SK-N-SH (cell line): ENCODE data around the gene NDUFS7.

Experiments used
- CTCF ChIP-seq: fragments of 200-600 bp; sonication (generic); IDR thresholded peaks from 2 replicates; pipeline ENCODE4 v1.6.1; 2017; ENCODE audit warnings: antibody characterized with exemption, mild to moderate bottlenecking, moderate library complexity
- POLR2AphosphoS5 ChIP-seq: IDR thresholded peaks from 2 replicates; pipeline ENCODE4 v1.6.1; 2012; ENCODE audit warnings: low read depth, low read length
- SMC3 ChIP-seq: IDR thresholded peaks from 2 replicates; pipeline ENCODE4 v1.6.1; 2012; ENCODE audit warnings: low read depth, low read length, improper control_type of control experiment
- YY1 ChIP-seq: IDR thresholded peaks from 2 replicates; pipeline ENCODE4 v1.4.0; 2012; ENCODE audit warnings: low read depth, mild to moderate bottlenecking
- TF ChIP-seq, protein P1 (sequence below): IDR thresholded peaks from 2 replicates; pipeline ENCODE4 v1.6.1; 2012; ENCODE audit warnings: mild to moderate bottlenecking, low read depth, low read length, moderate library complexity
- TF ChIP-seq, protein P2 (sequence below): IDR thresholded peaks from 2 replicates; pipeline ENCODE4 v1.4.0; 2012; ENCODE audit warnings: low read depth

- no peak for TF ChIP-seq CTCF
- TF ChIP-seq POLR2AphosphoS5, result no peak
- TF ChIP-seq SMC3, result no peak
- no peak for TF ChIP-seq YY1
- TF ChIP-seq, protein P1, sequence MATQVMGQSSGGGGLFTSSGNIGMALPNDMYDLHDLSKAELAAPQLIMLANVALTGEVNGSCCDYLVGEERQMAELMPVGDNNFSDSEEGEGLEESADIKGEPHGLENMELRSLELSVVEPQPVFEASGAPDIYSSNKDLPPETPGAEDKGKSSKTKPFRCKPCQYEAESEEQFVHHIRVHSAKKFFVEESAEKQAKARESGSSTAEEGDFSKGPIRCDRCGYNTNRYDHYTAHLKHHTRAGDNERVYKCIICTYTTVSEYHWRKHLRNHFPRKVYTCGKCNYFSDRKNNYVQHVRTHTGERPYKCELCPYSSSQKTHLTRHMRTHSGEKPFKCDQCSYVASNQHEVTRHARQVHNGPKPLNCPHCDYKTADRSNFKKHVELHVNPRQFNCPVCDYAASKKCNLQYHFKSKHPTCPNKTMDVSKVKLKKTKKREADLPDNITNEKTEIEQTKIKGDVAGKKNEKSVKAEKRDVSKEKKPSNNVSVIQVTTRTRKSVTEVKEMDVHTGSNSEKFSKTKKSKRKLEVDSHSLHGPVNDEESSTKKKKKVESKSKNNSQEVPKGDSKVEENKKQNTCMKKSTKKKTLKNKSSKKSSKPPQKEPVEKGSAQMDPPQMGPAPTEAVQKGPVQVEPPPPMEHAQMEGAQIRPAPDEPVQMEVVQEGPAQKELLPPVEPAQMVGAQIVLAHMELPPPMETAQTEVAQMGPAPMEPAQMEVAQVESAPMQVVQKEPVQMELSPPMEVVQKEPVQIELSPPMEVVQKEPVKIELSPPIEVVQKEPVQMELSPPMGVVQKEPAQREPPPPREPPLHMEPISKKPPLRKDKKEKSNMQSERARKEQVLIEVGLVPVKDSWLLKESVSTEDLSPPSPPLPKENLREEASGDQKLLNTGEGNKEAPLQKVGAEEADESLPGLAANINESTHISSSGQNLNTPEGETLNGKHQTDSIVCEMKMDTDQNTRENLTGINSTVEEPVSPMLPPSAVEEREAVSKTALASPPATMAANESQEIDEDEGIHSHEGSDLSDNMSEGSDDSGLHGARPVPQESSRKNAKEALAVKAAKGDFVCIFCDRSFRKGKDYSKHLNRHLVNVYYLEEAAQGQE, result no peak
- TF ChIP-seq, protein P2, sequence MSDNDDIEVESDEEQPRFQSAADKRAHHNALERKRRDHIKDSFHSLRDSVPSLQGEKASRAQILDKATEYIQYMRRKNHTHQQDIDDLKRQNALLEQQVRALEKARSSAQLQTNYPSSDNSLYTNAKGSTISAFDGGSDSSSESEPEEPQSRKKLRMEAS, result no peak
Measured at GRCh38 chr19:1382250-1382649, 1.5 kb upstream of the NDUFS7 start.
